Measurements from ENCODE around the gene DMRTC2.

DMRTC2 gene

DNA sequence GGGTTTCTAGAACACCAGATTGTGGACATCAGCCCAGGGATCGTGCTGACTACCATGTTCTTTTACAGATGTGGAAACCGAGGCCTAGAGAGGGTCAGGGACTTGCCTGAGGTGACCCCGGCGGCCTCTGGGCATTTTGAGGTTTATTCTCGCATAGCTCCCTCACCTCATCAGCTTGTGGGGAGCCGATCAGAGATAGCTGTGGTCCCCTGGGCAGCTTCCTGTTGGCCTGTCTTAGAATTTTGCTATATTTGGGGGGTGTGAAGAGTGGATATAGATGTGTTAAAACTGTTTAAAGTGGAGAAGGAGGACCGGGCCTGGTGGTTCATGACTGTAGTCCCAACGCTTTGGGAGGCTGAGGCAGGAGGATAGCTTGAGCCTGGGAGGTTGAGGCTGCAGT lies 45.1 kb downstream of the DMRTC2 start:
- Histone ChIP-seq H3K36me3 (ENCODE audit: control insufficient read depth, insufficient read depth, low read length) (peaks cover 14% of the 10 kb centered on the region), H3K9ac (ENCODE audit: low read length) (no peak overlapping the region), H3K4me1 (ENCODE audit: control insufficient read depth, insufficient read depth, low read length) (no peaks in the 10 kb centered on the region), H3K27me3 (ENCODE audit: control insufficient read depth, insufficient read depth, low read length) (no peaks in the 10 kb centered on the region), H3K27ac (ENCODE audit: low read depth, low read length) (no peak overlapping the region), H3K4me3 (ENCODE audit: low read length) (no peak overlapping the region)

DNA sequence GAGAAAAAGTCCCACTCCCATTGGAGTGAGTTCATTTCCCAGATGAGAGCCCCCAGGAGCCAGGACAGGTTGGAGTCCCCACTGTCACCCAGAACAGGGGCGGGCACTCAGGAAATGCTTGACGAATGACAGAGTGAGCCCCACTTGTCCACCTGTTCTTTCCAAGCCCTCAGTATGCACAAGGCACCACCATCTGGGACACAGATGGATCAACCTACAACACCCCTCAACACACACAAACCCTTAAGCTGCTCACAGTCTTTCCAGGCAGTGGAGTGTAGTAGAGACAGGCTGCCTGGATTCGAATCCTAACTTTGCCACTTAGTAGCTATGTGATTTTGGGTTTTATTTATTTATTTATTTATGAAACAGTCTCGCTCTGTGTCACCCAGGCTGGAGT lies 46.1 kb downstream of the DMRTC2 start:
- Histone ChIP-seq H3K9ac (ENCODE audit: low read length) (no peak overlapping the region), H3K27me3 (ENCODE audit: control insufficient read depth, insufficient read depth, low read length) (no peaks in the 10 kb centered on the region), H3K36me3 (ENCODE audit: control insufficient read depth, insufficient read depth, low read length) (peaks cover 23% of the 10 kb centered on the region), H3K4me1 (ENCODE audit: control insufficient read depth, insufficient read depth, low read length) (no peaks in the 10 kb centered on the region), H3K27ac (ENCODE audit: low read depth, low read length) (no peak overlapping the region), H3K4me3 (ENCODE audit: low read length) (no peak overlapping the region)

GRCh38 chr19:41892173-41892902 lies 47.5 kb downstream of the DMRTC2 start:
- Histone ChIP-seq H3K4me1 (ENCODE audit: control insufficient read depth, insufficient read depth, low read length) (no peaks in the 10 kb centered on the region), H3K36me3 (ENCODE audit: control insufficient read depth, insufficient read depth, low read length) (peaks cover 25% of the 10 kb centered on the region), H3K9ac (ENCODE audit: low read length) (no peak overlapping the region), H3K27me3 (ENCODE audit: control insufficient read depth, insufficient read depth, low read length) (no peaks in the 10 kb centered on the region), H3K4me3 (ENCODE audit: low read length) (no peak overlapping the region), H3K27ac (ENCODE audit: low read depth, low read length) (no peak overlapping the region)

GRCh38 chr19:41893899-41894298 lies 49.1 kb downstream of the DMRTC2 start:
- no peak overlapping the region for H3K27ac ChIP-seq (ENCODE audit: low read depth, low read length)
- no peaks in the 10 kb centered on the region for H3K27me3 ChIP-seq (ENCODE audit: control insufficient read depth, insufficient read depth, low read length)
- no peak overlapping the region for H3K4me3 ChIP-seq (ENCODE audit: low read length)
- no peaks in the 10 kb centered on the region for H3K4me1 ChIP-seq (ENCODE audit: control insufficient read depth, insufficient read depth, low read length)
- H3K9ac ChIP-seq (ENCODE audit: low read length) = no peak overlapping the region
- peaks cover 34% of the 10 kb centered on the region for H3K36me3 ChIP-seq (ENCODE audit: control insufficient read depth, insufficient read depth, low read length)

GRCh38 chr19:41894350-41894749 lies 49.5 kb downstream of the DMRTC2 start:
- Histone ChIP-seq H3K27me3 (ENCODE audit: control insufficient read depth, insufficient read depth, low read length) (no peaks in the 10 kb centered on the region), H3K36me3 (ENCODE audit: control insufficient read depth, insufficient read depth, low read length) (peaks cover 34% of the 10 kb centered on the region), H3K9ac (ENCODE audit: low read length) (no peak overlapping the region), H3K4me3 (ENCODE audit: low read length) (no peak overlapping the region), H3K4me1 (ENCODE audit: control insufficient read depth, insufficient read depth, low read length) (no peaks in the 10 kb centered on the region), H3K27ac (ENCODE audit: low read depth, low read length) (no peak overlapping the region)

DNA sequence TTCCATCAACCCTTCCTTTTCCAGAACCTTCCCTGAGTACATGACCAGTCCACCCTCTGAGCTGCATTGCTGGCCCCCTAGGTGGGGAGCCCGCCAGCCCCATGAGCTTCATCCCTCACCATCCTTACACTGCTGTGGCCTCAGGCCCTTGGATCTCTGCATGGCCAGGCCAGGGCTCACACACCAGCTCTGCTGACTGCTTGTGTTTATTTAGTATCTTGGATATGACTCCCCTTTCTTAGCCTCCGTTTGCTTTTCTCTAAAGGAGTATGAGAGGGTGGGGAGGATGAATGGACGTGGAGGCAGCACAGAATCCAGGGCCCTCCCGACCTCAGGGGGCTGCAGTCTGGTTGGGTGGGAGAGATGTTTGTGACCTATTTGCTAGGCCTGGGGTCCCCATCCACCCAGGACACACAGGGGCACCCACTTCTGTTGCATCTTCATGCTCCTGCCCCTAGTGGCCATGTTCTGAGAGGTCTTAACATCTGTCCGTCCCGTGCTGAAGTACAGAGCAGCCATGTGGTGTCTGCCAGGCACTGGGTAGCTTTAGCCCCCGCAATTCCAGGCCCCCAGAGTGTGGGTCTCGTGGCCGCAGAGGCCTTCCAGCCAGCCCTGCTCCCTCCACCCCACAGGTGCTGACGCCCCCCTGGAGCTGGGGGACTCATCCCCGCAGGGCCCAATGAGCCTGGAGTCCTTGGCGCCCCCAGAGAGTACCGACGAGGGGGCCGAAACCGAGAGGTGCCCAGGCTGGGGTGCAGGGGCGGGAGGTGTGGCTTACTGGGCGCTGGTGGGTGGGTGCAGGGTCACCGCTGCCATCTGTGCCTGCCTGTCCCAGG lies 51.1 kb downstream of the DMRTC2 start:
- no peak overlapping the region for H3K27ac ChIP-seq (ENCODE audit: low read depth, low read length)
- H3K4me3 ChIP-seq (ENCODE audit: low read length) = no peak overlapping the region
- H3K4me1 ChIP-seq (ENCODE audit: control insufficient read depth, insufficient read depth, low read length) = no peaks in the 10 kb centered on the region
- peaks cover 38% of the 10 kb centered on the region for H3K36me3 ChIP-seq (ENCODE audit: control insufficient read depth, insufficient read depth, low read length)
- H3K27me3 ChIP-seq (ENCODE audit: control insufficient read depth, insufficient read depth, low read length) = no peaks in the 10 kb centered on the region
- no peak overlapping the region for H3K9ac ChIP-seq (ENCODE audit: low read length)

- no peak overlapping the region for H3K27ac ChIP-seq (ENCODE audit: low read depth, low read length)
- no peaks in the 10 kb centered on the region for H3K27me3 ChIP-seq (ENCODE audit: control insufficient read depth, insufficient read depth, low read length)
- no peak overlapping the region for H3K9ac ChIP-seq (ENCODE audit: low read length)
- no peak overlapping the region for H3K4me3 ChIP-seq (ENCODE audit: low read length)
- H3K4me1 ChIP-seq (ENCODE audit: control insufficient read depth, insufficient read depth, low read length) = no peaks in the 10 kb centered on the region
- H3K36me3 ChIP-seq (ENCODE audit: control insufficient read depth, insufficient read depth, low read length) = peaks cover 40% of the 10 kb centered on the region
Observed at GRCh38 chr19:41896581-41896942, 51.7 kb downstream of the DMRTC2 start.

- no peak overlapping the region for H3K9ac ChIP-seq (ENCODE audit: low read length)
- no peak overlapping the region for H3K4me3 ChIP-seq (ENCODE audit: low read length)
- no peaks in the 10 kb centered on the region for H3K27me3 ChIP-seq (ENCODE audit: control insufficient read depth, insufficient read depth, low read length)
- peaks cover 42% of the 10 kb centered on the region for H3K36me3 ChIP-seq (ENCODE audit: control insufficient read depth, insufficient read depth, low read length)
- H3K4me1 ChIP-seq (ENCODE audit: control insufficient read depth, insufficient read depth, low read length) = no peaks in the 10 kb centered on the region
- no peak overlapping the region for H3K27ac ChIP-seq (ENCODE audit: low read depth, low read length)
Observed at GRCh38 chr19:41897181-41897580, 52.3 kb downstream of the DMRTC2 start.

DNA sequence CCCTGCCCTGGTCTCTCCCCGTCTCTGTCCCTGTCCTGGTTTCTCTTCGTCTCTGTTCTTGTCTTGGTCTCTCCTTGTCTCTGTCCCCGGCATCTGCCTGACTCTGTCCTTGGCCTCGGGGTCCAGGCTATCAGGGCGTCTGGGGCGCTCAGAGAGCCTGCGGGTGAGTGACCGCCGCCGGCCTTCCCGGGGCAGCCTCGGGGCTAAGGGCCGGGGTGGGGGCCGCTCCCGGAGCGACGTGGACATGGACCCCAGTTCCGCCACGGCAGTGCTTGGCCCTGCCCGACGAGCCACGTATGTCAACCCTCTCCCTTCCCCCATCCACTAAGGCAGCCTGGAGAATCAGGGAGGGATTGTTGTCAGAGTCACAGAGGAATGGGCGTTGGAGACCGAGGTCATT lies 53.0 kb downstream of the DMRTC2 start:
- H3K4me3 ChIP-seq (ENCODE audit: low read length) = no peak overlapping the region

GRCh38 chr19:41898235-41898634 lies 53.4 kb downstream of the DMRTC2 start:
- H3K27ac ChIP-seq (ENCODE audit: low read depth, low read length) = no peak overlapping the region
- H3K36me3 ChIP-seq (ENCODE audit: control insufficient read depth, insufficient read depth, low read length) = peaks cover 44% of the 10 kb centered on the region

More for the DNA sequence above, 53.0 kb downstream of the DMRTC2 start:
- Histone ChIP-seq H3K4me1 (ENCODE audit: control insufficient read depth, insufficient read depth, low read length) (no peaks in the 10 kb centered on the region), H3K36me3 (ENCODE audit: control insufficient read depth, insufficient read depth, low read length) (peaks cover 44% of the 10 kb centered on the region), H3K27ac (ENCODE audit: low read depth, low read length) (no peak overlapping the region), H3K27me3 (ENCODE audit: control insufficient read depth, insufficient read depth, low read length) (no peaks in the 10 kb centered on the region), H3K9ac (ENCODE audit: low read length) (no peak overlapping the region)

More at GRCh38 chr19:41898235-41898634, 53.4 kb downstream of the DMRTC2 start:
- Histone ChIP-seq H3K4me3 (ENCODE audit: low read length) (no peak overlapping the region), H3K9ac (ENCODE audit: low read length) (no peak overlapping the region), H3K4me1 (ENCODE audit: control insufficient read depth, insufficient read depth, low read length) (no peaks in the 10 kb centered on the region), H3K27me3 (ENCODE audit: control insufficient read depth, insufficient read depth, low read length) (no peaks in the 10 kb centered on the region)
